GM10847 (cell line): ENCODE data around the gene UBE2G1.

Source experiments
- POLR2A ChIP-seq: IDR thresholded peaks from 2 replicates; pipeline ENCODE4 v1.6.1; 2011; ENCODE audit not compliant: insufficient read length; ENCODE audit errors: extremely low read depth

Gene UBE2G1

GRCh38 chr17:4319221-4319620, 47.3 kb downstream of the UBE2G1 start:
- no peak for TF ChIP-seq POLR2A

- no peak for TF ChIP-seq POLR2A
Measured at GRCh38 chr17:4318596-4318995, 47.9 kb downstream of the UBE2G1 start.

DNA sequence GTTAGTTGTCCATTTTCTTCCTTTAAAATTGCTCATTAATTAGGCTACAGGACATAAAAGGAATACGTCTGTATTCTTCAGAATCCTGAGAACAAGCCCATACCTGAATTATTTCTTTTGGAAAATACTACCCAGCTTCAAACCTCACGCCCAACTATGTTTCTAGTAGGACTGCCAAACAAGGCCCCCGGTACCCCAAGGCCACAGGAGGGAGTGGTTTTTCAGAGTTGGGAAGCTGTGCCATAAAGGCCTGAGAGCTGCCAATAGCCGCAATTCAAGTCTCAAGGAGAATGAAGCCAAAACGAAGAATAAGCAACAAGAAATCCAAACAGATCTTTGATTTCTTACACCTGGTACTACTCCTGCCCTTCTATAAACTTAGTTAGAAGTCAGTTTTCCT, 48.3 kb downstream of the UBE2G1 start:
- TF ChIP-seq POLR2A: no peak

DNA sequence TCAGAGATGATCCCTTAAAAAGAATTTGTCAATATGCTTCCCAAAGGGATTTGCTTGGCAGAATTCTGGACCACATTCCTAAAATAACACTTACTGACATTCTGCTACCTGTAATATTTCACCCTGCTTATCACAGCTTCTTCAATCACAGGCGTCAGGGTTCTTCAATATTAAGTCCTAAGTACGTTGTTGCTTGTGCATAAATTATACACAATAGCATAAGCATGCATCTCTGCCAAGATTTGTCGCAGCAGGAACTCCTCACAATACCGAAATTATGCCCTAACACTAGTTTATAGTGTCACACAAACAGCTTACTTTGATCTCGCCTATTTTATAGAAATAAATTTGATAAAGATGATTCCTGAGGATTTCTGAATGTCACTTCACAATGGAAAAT, 48.9 kb downstream of the UBE2G1 start:
- TF ChIP-seq POLR2A: no peak

- TF ChIP-seq POLR2A: no peak
Measured at GRCh38 chr17:4316648-4317047, 49.8 kb downstream of the UBE2G1 start.

DNA sequence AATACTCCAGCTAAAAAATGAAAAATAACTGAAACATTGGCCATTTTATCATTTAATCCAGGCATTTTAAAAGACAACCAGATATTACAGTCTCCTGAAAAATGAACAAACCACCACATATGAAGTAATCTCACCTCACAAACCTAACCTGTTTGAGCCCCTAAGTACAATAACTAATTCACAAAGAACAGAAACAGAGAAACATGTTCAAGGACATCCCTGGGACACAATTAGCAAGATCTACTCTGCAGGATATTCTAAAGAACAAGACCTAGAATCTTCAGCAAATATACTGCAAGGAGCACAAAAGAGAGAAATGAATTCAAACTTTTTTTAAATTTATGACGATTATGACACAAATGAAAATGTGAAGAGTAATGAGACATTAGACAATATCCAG, 51.9 kb downstream of the UBE2G1 start:
- TF ChIP-seq POLR2A: no peak

- no peak for TF ChIP-seq POLR2A
Measured at GRCh38 chr17:4314179-4314578, 52.3 kb downstream of the UBE2G1 start.

GRCh38 chr17:4313221-4314114, 53.0 kb downstream of the UBE2G1 start:
- TF ChIP-seq POLR2A: no peak

GRCh38 chr17:4310354-4311060, 56.0 kb downstream of the UBE2G1 start:
- no peak for TF ChIP-seq POLR2A

GRCh38 chr17:4309897-4310296, 56.6 kb downstream of the UBE2G1 start:
- TF ChIP-seq POLR2A: no peak

DNA sequence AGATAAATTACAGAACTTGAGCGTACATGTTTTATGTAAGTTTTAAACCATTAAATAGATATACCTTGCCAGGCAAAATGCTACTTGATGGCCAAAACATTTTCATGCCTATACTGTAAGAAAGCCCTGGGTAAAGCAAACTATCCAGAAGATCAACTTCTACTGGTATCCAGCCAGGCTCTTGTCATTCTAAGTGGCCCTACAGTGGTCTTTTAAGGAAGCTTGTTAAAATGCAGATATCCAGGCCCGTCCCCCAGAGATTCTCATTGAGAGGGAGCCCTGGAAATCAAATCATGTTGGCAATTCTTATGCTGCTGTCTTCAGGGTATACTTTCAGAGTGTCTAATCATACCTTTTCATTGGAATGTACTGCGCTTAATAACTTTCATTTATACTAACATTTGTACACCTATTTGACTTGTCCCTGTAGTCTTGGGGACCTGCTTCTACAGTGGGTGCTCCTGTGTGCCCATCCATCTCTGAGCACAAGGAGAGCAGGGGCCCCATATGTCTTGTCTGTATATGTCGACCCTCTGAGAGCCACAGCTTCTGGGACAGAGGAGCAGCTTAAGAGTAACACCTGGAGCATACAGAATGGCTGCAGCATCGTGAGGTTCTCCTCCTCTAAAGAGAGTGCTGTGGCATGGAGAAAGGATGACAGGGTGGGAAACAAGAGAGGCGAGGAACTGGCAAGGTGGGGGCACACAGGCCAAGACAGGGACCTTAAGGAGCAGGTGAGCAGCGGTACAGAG, 59.1 kb downstream of the UBE2G1 start:
- TF ChIP-seq POLR2A: no peak

DNA sequence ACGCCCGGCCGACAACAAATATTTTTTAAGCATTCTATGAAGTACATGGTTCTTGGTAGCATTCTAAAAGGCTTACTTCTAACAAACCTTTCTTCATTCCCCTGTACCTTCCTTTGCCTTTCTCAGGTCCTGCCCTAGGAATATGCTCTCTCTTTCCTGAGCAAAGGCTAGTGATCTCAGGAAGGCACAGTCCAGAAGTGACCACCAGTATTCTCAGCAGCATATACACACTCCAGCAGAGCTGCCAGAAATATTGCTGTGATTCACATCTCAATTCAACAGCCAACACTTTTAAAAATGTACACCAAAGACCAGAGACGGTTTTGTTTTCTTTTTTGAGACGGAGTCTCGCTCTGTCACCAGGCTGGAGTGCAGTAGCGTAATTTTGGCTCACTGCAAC, 61.3 kb downstream of the UBE2G1 start:
- no peak for TF ChIP-seq POLR2A

- no peak for TF ChIP-seq POLR2A
Measured at GRCh38 chr17:4304417-4305027, 62.0 kb downstream of the UBE2G1 start.

DNA sequence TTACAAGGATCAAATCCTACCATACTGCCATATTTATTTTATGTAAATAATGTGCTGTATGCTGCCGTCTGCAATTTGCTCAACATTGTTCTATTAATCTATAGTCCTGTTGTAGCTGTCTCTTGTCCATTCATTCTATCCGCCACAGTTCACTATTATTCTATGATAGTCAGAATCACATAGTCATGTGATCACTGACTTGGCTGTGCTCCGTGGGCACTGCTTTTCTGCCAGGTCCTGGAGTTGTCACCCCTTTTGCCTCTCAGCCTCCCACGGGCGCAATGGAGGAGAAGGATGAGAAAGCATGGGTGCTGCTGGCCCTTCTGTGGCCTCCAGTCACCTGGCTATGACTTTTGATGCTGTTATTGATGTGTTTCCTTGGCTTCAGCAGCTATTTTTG, 65.4 kb downstream of the UBE2G1 start:
- no peak for TF ChIP-seq POLR2A

- no peak for TF ChIP-seq POLR2A
Measured at GRCh38 chr17:4297351-4297750, 69.1 kb downstream of the UBE2G1 start.
